ENCODE results near the gene RERE. TPM values are rescaled to one million over a fixed set of nuclear protein-coding genes. Genes with fewer than 3 reads are reported as not detected.
A peak's percentile ranks its signal among the peaks of the same experiment; 100 is the strongest.

Gene RERE
- total RNA-seq, 1 donor from 2014 or later, result 80.3 TPM

- Histone ChIP-seq H3K27ac (no peak overlapping the region), H3K4me3 (no peak overlapping the region), H3K36me3 (no peaks in the 10 kb centered on the region), H3K9me3 (no peaks in the 10 kb centered on the region), H3K4me1 (peaks cover 39% of the 10 kb centered on the region), H3K27me3 (no peaks in the 10 kb centered on the region)
- intact Hi-C loops (cut with DNase I), result no loop called here
- no peak for DNase-seq (ENCODE audit: extremely low spot score in 2 of 2)
- no peak for TF ChIP-seq POLR2A (IDR thresholded peaks at IDR 0.05)
- TF ChIP-seq POLR2AphosphoS5 (IDR thresholded peaks at IDR 0.05; ENCODE audit: insufficient read depth in 1 of 2, low read depth in 1 of 2), result no peak
- TF ChIP-seq CTCF (IDR thresholded peaks at IDR 0.05), result no peak
Observed at GRCh38 chr1:8810987-8811386, 6.5 kb downstream of the RERE start.

- peaks cover 22% of the 10 kb centered on the region for H3K4me1 ChIP-seq
- TF ChIP-seq CTCF (IDR thresholded peaks at IDR 0.05) (no peak), POLR2AphosphoS5 (IDR thresholded peaks at IDR 0.05; ENCODE audit: insufficient read depth in 1 of 2, low read depth in 1 of 2) (no peak), POLR2A (IDR thresholded peaks at IDR 0.05) (no peak)
- H3K4me3 ChIP-seq, result no peak overlapping the region
- no peaks in the 10 kb centered on the region for H3K36me3 ChIP-seq
- H3K27me3 ChIP-seq, result no peaks in the 10 kb centered on the region
- intact Hi-C loops (cut with DNase I), result no loop called here
- no peak overlapping the region for H3K27ac ChIP-seq
- no peak for DNase-seq (ENCODE audit: extremely low spot score in 2 of 2)
- no peaks in the 10 kb centered on the region for H3K9me3 ChIP-seq
Observed at GRCh38 chr1:8809342-8809736, 8.1 kb downstream of the RERE start.

GRCh38 chr1:8807004-8807403, 10.4 kb downstream of the RERE start:
- DNase-seq (ENCODE audit: extremely low spot score in 2 of 2), result no peak

GRCh38 chr1:8800416-8800815, 17.0 kb downstream of the RERE start:
- Histone ChIP-seq H3K36me3 (no peaks in the 10 kb centered on the region), H3K9me3 (no peaks in the 10 kb centered on the region), H3K4me1 (no peaks in the 10 kb centered on the region), H3K27ac (no peak overlapping the region), H3K27me3 (no peaks in the 10 kb centered on the region), H3K4me3 (no peak overlapping the region)
- no peak for TF ChIP-seq POLR2A (IDR thresholded peaks at IDR 0.05)
- TF ChIP-seq POLR2AphosphoS5 (IDR thresholded peaks at IDR 0.05; ENCODE audit: insufficient read depth in 1 of 2, low read depth in 1 of 2), result no peak
- no peak for TF ChIP-seq CTCF (IDR thresholded peaks at IDR 0.05)
- intact Hi-C loops (cut with DNase I), result no loop called here
- no peak for DNase-seq (ENCODE audit: extremely low spot score in 2 of 2)

More at GRCh38 chr1:8807004-8807403, 10.4 kb downstream of the RERE start:
- Histone ChIP-seq H3K4me3 (no peak overlapping the region), H3K9me3 (no peaks in the 10 kb centered on the region), H3K27me3 (no peaks in the 10 kb centered on the region), H3K27ac (no peak overlapping the region), H3K4me1 (peaks cover 18% of the 10 kb centered on the region), H3K36me3 (no peaks in the 10 kb centered on the region)
- intact Hi-C loops (cut with DNase I), result no loop called here
- no peak for TF ChIP-seq POLR2A (IDR thresholded peaks at IDR 0.05)
- no peak for TF ChIP-seq POLR2AphosphoS5 (IDR thresholded peaks at IDR 0.05; ENCODE audit: insufficient read depth in 1 of 2, low read depth in 1 of 2)
- TF ChIP-seq CTCF (IDR thresholded peaks at IDR 0.05), result no peak

GRCh38 chr1:8797216-8797615, 20.2 kb downstream of the RERE start:
- no peak overlapping the region for H3K4me3 ChIP-seq
- H3K36me3 ChIP-seq, result no peaks in the 10 kb centered on the region
- intact Hi-C loops (cut with DNase I), result no loop called here
- H3K4me1 ChIP-seq, result no peaks in the 10 kb centered on the region
- no peak for DNase-seq (ENCODE audit: extremely low spot score in 2 of 2)
- no peak overlapping the region for H3K27ac ChIP-seq
- no peaks in the 10 kb centered on the region for H3K27me3 ChIP-seq
- TF ChIP-seq POLR2A (IDR thresholded peaks at IDR 0.05) (no peak), POLR2AphosphoS5 (IDR thresholded peaks at IDR 0.05; ENCODE audit: insufficient read depth in 1 of 2, low read depth in 1 of 2) (peak in 1 of 2 donors; percentile 62)
- no peaks in the 10 kb centered on the region for H3K9me3 ChIP-seq
